ENCODE measurements around the gene NAT16. TPM values are rescaled to one million over a fixed set of nuclear protein-coding genes. Genes with fewer than 3 reads are reported as not detected.

NAT16 gene
- total RNA-seq, 2 donors from 2014 or later, result not detected

DNA sequence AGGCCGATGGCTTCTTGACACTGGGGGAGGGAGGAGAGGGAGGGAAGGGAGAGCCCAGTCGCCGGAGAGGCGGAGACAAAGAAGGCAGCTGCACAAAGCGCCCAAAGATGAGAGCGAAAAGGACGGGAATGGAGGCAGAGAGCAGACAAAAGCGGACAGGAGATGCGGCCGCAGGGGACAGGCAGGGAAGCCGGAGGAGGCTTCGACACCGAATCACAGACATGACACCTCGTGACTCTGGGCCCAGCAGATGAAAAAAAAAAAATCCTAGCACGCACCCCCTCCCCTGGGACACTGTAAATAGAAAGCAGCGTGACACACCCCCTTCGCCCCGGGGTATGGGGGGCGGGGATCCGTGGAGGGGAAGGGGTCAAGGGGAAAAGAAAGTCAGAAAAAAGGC, 976 bp downstream of the NAT16 start:
- Histone ChIP-seq H3K36me3 (no peaks in the 10 kb centered on the region), H3K9me3 (no peaks in the 10 kb centered on the region), H3K4me1 (peaks cover 0 to 21% of the 10 kb centered on the region in 2 donors), H3K4me3 (peak overlapping the region in 1 of 2 donors; percentile 6), H3K27me3 (peaks cover 38 to 40% of the 10 kb centered on the region in 2 donors), H3K27ac (no peak overlapping the region)
- DNase-seq (ENCODE audit: low spot score), result no peak
- no peak for TF ChIP-seq CTCF (IDR thresholded peaks at IDR 0.05)

GRCh38 chr7:101177644-101178043, 2.4 kb downstream of the NAT16 start:
- Histone ChIP-seq H3K36me3 (no peaks in the 10 kb centered on the region), H3K9me3 (no peaks in the 10 kb centered on the region), H3K4me3 (no peak overlapping the region), H3K27me3 (peaks cover 53 to 54% of the 10 kb centered on the region in 2 donors), H3K27ac (no peak overlapping the region), H3K4me1 (peaks cover 0 to 36% of the 10 kb centered on the region in 2 donors)
- DNase-seq (ENCODE audit: low spot score), result no peak
- no peak for TF ChIP-seq CTCF (IDR thresholded peaks at IDR 0.05)

DNA sequence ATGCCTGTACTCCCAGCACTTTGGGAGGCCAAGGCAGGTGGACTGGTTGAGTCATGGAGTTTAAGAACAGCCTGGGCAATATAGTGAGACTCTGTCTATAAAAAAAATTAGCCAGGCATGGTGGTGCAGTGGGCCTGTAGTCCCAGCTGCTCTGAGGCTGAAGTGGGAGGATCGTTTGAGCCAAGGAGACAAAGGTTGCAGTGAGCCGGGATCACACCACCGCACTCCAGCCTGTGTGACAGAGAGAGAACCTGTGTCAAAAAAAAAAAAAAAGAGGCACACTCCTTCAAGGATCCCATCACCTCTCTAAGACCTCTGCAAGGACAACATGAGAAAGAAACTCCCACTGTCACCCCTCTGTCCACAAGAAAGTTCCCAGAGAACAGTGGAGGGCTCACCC, 4.4 kb downstream of the NAT16 start:
- no peak for DNase-seq (ENCODE audit: low spot score)
- H3K27me3 ChIP-seq, result peaks cover 60 to 64% of the 10 kb centered on the region in 2 donors
- TF ChIP-seq CTCF (IDR thresholded peaks at IDR 0.05), result no peak
- peaks cover 0 to 46% of the 10 kb centered on the region in 2 donors for H3K4me1 ChIP-seq
- H3K9me3 ChIP-seq, result no peaks in the 10 kb centered on the region
- no peak overlapping the region for H3K4me3 ChIP-seq
- no peaks in the 10 kb centered on the region for H3K36me3 ChIP-seq
- H3K27ac ChIP-seq, result no peak overlapping the region

DNA sequence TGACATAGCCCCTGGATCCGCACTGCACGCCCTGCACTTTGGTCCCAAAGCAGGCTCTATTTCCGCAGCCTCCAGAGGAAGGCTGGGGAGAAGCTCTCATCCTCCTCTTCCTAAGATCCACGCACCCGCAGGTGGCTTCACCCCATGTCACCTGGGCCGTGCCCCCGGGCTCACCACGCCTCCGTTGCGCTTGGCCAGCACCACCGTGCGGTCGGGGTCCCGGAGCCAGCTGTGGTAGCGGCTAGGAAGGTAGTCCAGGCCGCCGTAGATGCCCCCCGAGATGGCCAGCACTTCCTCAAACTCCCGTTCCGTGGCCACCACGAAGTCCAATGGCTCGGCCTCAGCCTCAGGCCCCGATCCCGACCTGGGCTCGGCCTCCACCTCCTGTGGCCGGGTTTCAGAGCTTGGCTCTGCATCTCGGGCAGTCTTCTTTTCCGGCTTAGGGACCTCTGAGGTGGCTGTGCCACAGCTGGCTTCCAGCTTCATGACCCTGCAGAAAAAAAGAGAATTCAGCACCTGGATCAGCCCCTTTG, 5.7 kb downstream of the NAT16 start:
- Histone ChIP-seq H3K9me3 (no peaks in the 10 kb centered on the region), H3K4me3 (no peak overlapping the region), H3K27ac (no peak overlapping the region), H3K36me3 (no peaks in the 10 kb centered on the region), H3K4me1 (peaks cover 0 to 44% of the 10 kb centered on the region in 2 donors), H3K27me3 (peaks cover 51 to 53% of the 10 kb centered on the region in 2 donors)
- no peak for TF ChIP-seq CTCF (IDR thresholded peaks at IDR 0.05)
- no peak for DNase-seq (ENCODE audit: low spot score)

DNA sequence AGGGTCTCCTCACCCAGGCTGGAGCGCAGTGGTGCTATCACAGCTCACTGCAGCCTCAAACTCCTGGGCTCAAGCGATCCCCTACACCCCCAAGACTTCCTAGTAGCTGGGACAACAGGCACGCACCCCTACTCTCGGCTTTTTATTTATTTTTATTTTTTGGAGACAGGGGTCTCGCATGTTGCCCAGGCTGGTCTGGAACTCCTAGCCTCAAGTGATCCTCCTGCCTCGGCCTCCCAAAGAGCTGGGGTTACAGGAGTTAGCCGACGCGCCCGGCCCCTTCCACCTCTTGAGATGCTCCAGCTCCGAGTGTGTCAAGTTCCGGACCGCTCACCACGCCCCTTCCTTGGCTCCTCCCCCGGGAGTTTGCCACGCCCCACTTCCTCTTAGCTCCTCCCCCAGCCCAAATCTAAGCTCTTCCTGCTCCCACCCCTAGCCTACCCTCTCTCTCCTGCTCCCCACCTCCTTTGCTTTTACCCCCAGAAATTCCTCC, 6.3 kb downstream of the NAT16 start:
- no peak for DNase-seq (ENCODE audit: low spot score)
- Histone ChIP-seq H3K9me3 (no peaks in the 10 kb centered on the region), H3K4me1 (peaks cover 0 to 40% of the 10 kb centered on the region in 2 donors), H3K27ac (no peak overlapping the region), H3K36me3 (no peaks in the 10 kb centered on the region), H3K4me3 (peak overlapping the region in 1 of 2 donors; percentile 31), H3K27me3 (peaks cover 51 to 52% of the 10 kb centered on the region in 2 donors)
- no peak for TF ChIP-seq CTCF (IDR thresholded peaks at IDR 0.05)
